GM18873 (cell line): ENCODE measurements around the gene AMY1C.
"Not testable (repeated sequence)": the region's sequence is repeated elsewhere in the genome, so short reads cannot be mapped to it uniquely, and the experiment has no call there.

Experiments used
- ATAC-seq: cut with Tn5 transposase; IDR thresholded peaks from one replicate; pipeline ENCODE4 v1.9.1; 2021; ENCODE audit warnings: mild to moderate bottlenecking, moderate library complexity, moderate number of reproducible peaks; ENCODE audit not compliant: unreplicated experiment, low FRiP score

The AMY1C gene

GRCh38 chr1:103749598-103749997 lies at the start of gene AMY1C:
Gene AMY1C, plus strand, starts transcription at chr1:103749898. Its CDS starts 572 bp downstream, at chr1:103750470.
- ATAC-seq: not testable (repeated sequence)

GRCh38 chr1:103700669-103701068 lies 49.0 kb upstream of the AMY1C start:
- not testable (repeated sequence) for ATAC-seq

GRCh38 chr1:103701256-103701655 lies 48.4 kb upstream of the AMY1C start:
- ATAC-seq: not testable (repeated sequence)

GRCh38 chr1:103707670-103708069 lies 42.0 kb upstream of the AMY1C start:
- not testable (repeated sequence) for ATAC-seq

GRCh38 chr1:103710381-103710780 lies 39.3 kb upstream of the AMY1C start:
- not testable (repeated sequence) for ATAC-seq

- not testable (repeated sequence) for ATAC-seq
These were observed 32.3 kb upstream of the AMY1C start for GRCh38 chr1:103717404-103717803.

GRCh38 chr1:103721473-103721872 lies 28.2 kb upstream of the AMY1C start:
- not testable (repeated sequence) for ATAC-seq

GRCh38 chr1:103735334-103735733 lies 14.4 kb upstream of the AMY1C start:
- ATAC-seq: not testable (repeated sequence)

GRCh38 chr1:103738031-103738430 lies 11.7 kb upstream of the AMY1C start:
- not testable (repeated sequence) for ATAC-seq

GRCh38 chr1:103744449-103744848 lies 5.2 kb upstream of the AMY1C start:
- ATAC-seq: not testable (repeated sequence)

- ATAC-seq: not testable (repeated sequence)
These were observed 4.7 kb upstream of the AMY1C start for GRCh38 chr1:103745040-103745439.

GRCh38 chr1:103748273-103748672 lies 1.4 kb upstream of the AMY1C start:
- ATAC-seq: not testable (repeated sequence)

- ATAC-seq: no peak
These were observed 12.2 kb downstream of the AMY1C start for GRCh38 chr1:103761896-103762295.

GRCh38 chr1:103779932-103780331 lies 30.2 kb downstream of the AMY1C start:
- ATAC-seq: no peak

- ATAC-seq: no peak
These were observed 34.3 kb downstream of the AMY1C start for GRCh38 chr1:103783944-103784377.

GRCh38 chr1:103788377-103788776 lies 38.7 kb downstream of the AMY1C start:
- no peak for ATAC-seq

- no peak for ATAC-seq
These were observed 40.5 kb downstream of the AMY1C start for GRCh38 chr1:103790172-103790571.
